Stimulated activated CD4-positive, alpha-beta T cell treated with anti-CD3 and anti-CD28 coated beads, Interleukin-4, amount 100 ng/mL, for 4 hours (primary cell): ENCODE data around the gene EDAR.

Experiments
- DNase-seq, 2 experiments: peaks; one replicate each; pipeline ENCODE4 v3.0.0-alpha.2; 2020

The EDAR gene

GRCh38 chr2:108923736-108924579 is 65.1 kb downstream of the EDAR start:
- no peak for DNase-seq

GRCh38 chr2:108923019-108923700 is 65.9 kb downstream of the EDAR start:
- DNase-seq = no peak

- no peak for DNase-seq
These were observed 66.7 kb downstream of the EDAR start for GRCh38 chr2:108922141-108922915.

GRCh38 chr2:108921096-108922030 is 67.7 kb downstream of the EDAR start:
- no peak for DNase-seq

GRCh38 chr2:108920686-108921085 is 68.3 kb downstream of the EDAR start:
- DNase-seq = no peak

GRCh38 chr2:108919571-108920373 is 69.2 kb downstream of the EDAR start:
- DNase-seq = no peak

- no peak for DNase-seq
These were observed 70.1 kb downstream of the EDAR start for GRCh38 chr2:108918941-108919341.

GRCh38 chr2:108918156-108918874 is 70.7 kb downstream of the EDAR start:
- DNase-seq = no peak

- DNase-seq = no peak
These were observed 71.5 kb downstream of the EDAR start for GRCh38 chr2:108917526-108917925.

GRCh38 chr2:108916796-108917421 is 72.1 kb downstream of the EDAR start:
- DNase-seq = no peak

GRCh38 chr2:108916122-108916795 is 72.8 kb downstream of the EDAR start:
- no peak for DNase-seq

GRCh38 chr2:108912629-108912902 is 76.5 kb downstream of the EDAR start:
- no peak for DNase-seq

GRCh38 chr2:108911807-108912628 is 77.0 kb downstream of the EDAR start:
- DNase-seq = no peak

GRCh38 chr2:108911401-108911800 is 77.6 kb downstream of the EDAR start:
- no peak for DNase-seq

GRCh38 chr2:108910541-108911396 is 78.3 kb downstream of the EDAR start:
- DNase-seq = no peak

GRCh38 chr2:108910011-108910431 is 79.0 kb downstream of the EDAR start:
- DNase-seq = no peak

- DNase-seq = no peak
These were observed 79.7 kb downstream of the EDAR start for GRCh38 chr2:108909275-108909823.

- DNase-seq = no peak
These were observed 80.3 kb downstream of the EDAR start for GRCh38 chr2:108908713-108909070.
